CD4-positive, alpha-beta T cell treated with Interleukin-12 subunit alpha and Interleukin-12 subunit beta, for 1 hour (primary cell): ENCODE data around the gene PACS2.
A peak's percentile ranks its signal among the peaks of the same experiment; 100 is the strongest.
"Not testable (repeated sequence)": the region's sequence is repeated elsewhere in the genome, so short reads cannot be mapped to it uniquely, and the experiment has no call there.

Experiments
- DNase-seq: peaks from one replicate; pipeline ENCODE4 v3.0.0-alpha.2; 2020

Gene PACS2

DNA sequence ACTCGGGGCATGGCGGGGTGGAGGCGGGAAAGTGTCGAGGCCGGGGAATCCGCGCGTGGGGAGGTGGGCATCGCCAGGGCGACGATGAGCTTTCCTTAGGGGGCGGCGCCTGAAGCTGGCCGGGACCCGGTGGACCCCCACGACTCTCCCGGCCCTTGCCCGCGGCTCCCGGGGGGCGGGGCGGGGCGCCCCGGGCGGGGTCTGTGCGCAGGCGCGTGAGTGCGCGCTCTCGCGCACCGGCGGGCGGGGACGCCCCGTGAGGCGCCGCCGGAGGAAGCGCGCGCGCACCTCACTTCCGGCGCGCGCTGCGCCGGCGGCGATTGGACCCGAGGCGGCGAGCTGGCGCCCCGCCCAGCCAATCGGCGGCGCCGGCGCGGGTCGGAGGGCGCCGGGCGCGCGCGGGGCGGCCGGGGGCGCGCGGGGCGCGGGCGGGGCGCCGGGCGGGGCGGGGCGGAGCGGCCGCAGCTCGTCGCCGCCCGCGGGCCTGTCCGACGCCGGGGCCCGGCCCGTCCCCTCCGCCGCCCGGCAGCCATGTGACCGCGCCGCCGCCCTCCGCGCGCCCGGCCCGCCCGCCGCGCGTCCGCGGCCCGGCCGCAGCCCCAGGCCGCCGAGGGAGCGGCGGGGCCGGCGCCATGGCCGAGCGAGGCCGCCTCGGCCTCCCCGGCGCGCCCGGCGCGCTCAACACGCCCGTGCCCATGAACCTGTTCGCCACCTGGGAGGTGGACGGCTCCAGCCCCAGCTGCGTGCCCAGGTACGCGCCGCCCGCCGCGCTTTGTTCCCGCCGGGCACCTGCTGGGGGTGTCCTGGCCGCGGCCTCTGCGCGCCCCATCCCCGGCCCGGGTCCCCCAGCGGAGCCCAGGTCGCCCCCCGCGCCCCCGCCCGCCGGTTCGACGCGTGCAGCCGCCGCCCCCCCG is at the start of gene PACS2:
Gene PACS2, plus strand, starts transcription at position 462 of the 914 bp plus-strand sequence. Its CDS starts 171 bp downstream, at position 633.
- DNase-seq: peak; percentile 86

DNA sequence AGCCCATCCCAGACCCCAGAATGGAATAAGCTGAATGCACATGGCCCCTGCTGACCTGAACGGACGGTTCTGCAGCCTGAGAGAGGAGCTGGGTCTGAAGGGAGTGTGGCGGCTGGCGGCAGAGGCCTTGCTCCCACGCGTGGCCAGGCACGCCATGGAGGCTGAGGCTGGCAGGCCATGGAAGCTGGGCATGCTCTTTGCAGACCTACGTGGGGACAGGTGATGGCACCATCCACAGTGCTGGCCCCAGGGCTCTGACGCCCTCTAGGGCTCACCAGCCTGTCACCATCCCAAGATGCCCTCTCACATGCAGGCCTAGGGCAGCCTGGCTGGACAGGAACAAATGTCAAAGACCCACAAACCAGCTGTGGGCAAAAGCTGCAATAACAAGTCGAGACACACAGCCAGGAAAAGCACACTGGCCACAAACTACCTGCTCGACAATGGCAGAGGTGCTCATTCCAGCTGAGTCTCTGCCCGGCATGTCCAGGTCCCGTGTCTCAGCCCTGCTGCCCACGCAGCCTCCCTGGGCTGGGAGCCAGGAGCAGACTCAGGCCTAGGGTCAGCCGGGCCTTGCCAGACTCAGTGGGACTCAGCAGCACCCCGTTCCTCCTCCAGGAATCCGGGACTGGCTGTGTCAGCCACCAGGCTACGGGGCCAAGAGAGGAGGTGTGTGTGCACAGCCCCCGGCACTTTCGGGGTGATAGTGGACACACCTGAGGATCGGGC is 46.6 kb upstream of the PACS2 start:
- DNase-seq: no peak

DNA sequence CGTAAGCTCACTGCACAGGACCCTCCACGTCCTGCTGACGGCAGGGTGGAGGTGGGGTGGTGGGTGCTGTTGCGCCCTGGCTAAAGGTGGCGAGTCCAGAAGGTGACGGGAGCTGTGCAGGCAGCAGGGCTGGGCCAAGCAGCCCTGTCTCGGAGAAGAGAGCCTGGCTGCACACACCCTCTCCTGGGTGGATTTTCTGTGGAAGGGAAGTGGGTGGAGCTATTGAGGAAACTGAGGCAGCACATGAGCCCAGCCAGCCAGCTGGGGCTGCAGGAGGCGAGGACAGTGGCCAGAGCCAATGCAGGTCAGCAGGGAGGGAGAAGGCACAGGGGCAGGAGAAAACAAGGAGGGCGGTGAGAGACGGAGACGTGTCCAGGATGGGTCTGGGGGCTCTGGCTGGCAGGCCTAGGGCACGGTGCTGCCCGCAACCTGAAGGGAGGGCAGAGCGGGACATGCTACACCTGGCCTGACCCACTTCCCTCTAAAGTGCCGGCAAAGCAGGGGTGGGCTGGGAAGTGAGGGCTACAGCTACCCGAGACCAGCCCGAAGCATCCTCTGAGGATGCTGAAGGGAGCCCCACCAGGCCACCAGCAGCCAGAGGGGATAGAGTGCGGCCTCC is 45.7 kb upstream of the PACS2 start:
- no peak for DNase-seq

DNA sequence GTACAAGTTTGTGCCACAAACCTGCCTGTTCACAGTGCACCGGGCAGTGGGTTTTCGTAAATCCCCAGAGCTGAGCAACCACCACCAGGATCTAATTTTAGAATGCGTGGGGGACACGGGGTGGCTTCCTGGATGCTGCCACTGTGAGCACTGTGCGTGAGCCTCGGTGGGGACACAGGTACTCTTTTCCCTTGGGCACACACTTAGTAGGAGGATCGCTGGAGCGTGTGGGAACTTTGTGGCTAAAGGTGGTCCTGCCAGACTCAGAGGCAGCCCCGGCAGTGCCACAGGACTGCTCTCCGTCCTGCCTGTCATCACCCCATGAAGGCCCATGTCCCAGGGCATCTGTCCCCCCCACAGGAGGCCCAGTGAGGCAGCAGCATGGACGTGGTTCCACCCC is 45.1 kb upstream of the PACS2 start:
- DNase-seq: no peak

DNA sequence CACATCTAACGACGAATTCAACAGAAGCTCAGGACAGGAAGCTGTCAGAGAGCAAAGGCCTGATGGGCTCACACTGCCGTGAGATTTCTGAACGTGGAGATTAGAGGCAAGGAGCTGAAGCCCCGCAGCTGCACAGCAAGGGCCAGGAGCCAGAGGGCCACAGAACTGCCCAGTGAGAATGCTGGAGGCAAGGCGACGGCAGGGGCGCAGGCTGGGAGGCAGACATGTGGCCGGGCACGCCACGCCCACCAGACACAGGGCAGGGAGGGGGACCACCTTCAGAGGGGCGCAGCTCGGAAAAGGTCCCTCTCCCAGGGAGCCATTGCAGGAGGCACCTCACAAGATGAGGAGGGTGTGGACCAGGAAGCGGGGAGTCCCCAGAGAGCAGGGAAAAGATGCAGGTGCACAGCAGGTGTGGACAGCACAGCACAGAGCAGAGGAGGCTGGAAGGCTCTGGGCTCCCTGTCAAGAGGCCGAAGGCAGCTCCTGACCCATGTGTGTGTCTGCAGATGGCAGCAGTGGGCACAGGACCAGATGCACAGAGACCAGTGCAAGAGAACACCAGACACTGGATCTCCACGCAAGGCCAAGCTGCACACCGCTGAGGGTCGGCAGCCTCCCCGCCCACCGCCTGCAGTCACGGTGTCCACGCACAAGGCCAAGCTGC is 43.2 kb upstream of the PACS2 start:
- DNase-seq: no peak

DNA sequence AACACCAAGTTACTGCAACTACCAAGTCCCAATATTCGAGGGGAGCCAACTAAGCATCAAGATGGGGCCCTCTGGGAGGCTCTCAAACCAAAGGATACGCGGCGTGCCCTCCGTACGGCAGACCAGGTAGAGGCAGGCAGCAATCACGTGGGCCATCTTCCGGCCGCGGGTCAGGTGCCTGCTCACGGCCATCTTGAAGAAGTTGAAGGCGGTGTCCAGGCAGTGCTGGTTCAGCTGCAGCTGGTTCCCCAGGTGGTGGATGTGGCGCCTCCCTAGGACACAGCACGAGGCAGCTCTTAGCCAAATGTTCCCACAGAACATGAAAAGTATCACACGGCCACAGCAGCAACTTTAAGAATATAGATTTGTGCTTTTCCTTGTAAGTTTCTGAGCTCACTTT is 41.9 kb upstream of the PACS2 start:
- DNase-seq: no peak

DNA sequence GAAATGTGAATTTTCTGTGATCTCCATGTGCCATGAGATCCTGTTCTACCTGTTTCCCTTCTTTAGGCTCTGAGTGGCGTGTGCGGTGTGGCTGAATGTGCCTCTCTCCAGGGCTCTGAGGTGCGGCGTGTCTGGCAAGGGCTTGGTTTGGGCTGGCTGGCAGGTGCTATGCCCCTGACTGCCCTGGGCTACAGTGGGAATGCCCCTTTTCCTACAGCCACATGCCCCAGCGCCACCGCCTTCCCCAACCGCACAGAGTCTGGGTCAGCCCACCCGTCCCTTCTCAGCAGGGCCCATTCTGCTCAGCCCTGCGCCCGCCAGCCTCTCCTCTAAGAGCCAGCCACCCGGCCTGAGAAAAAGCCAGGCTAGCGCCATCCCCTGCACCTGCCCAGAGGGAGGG is 41.5 kb upstream of the PACS2 start:
- DNase-seq: no peak

DNA sequence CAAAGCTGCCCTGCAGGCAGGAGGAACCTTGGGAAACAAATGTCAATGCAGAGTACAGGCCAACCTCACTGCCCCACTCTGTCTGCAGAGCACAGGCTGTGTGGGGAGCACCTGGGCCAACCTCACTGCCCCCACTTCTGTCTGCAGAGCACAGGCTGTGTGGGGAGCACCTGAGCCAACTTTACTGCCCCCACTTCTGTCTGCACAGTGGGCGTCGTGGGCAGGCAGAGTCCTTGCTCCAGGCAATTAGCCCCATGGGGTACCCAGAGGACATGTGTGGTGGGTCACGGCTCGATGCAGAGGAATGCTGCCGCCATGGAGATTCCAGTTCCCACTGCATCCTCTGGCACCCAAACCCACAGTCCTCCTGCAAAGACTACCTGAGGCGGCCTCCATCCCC is 39.9 kb upstream of the PACS2 start:
- DNase-seq: no peak

DNA sequence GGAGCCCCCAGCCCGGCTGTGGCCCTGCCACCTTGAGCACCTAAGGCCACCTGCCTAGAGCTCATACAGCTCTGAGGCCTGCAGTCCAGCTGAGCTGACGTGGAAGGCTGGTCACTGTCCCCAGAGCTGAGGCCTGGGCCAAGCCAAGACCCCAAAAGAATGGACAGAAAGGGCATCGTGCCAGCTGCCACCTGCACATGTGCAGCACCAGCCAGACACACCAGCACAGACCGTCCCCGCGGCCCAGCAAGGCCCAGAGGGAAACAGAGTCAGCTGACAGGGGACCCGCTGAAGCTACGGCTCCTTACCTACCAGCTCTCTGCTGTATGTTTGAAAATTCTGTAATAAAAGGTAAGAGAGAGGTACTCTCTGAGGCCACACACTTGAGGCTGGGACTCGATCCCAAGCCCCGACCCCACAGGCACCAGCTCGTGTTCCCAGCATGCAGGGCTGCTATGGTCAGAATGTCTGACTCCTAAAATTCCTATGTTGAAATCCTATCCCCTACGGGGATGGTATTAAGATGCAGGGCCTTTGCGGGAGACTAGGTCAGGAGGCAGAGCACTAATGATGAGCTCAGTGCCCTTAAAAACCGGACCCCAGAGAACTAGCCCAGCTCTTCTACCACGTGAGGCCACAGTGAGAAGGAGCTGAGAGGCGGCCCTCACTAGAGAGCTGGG is 39.1 kb upstream of the PACS2 start:
- DNase-seq: no peak

DNA sequence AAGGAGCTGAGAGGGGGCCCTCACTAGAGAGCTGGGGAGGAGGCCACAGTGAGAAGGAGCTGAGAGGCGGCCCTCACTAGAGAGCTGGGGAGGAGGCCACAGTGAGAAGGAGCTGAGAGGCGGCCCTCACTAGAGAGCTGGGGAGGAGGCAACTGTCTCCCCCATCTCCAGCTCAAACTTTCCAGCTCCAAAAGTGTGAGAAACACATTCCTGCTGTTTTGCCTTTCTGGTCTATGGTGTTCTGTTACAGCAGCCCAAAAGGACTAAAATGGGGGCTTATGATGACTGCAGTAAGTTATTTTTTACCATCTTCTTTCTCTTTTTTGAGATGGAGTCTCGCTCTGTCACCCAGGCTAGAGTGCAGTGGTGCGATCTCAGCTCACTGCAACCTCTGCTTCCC is 37.1 kb upstream of the PACS2 start:
- DNase-seq: not testable (repeated sequence)

DNA sequence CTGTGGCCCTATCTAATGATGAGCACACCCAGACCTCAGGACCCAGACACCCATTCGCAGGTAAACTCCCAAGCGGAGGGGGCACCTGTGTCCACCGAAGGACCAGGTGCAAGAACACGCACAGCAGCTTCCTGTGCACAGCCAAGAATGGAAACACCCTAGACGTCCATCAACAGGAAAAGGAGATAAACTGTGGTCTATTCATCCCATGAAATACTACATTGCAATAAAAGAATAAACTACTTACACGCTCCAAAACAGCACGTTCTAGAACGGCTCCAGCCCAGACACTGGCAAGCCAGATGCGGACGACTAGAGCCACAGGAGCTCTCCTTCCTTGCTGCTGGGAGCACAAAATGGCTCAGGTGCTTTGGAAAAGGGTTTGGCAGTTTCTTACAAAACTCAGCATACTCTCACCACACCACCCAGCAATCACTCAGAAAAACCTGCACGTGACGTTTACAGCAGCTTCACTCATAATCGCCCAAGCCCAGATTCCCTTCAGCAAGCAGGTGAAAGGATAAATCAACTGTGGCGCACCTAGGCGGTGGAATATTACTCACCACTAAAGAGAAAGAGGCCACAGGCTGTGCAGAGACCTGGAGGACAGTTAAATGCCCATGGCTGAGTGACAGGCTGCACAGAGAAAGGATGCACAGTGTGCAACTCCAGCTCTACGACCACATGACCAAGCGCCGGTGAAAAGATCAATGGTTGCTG is 34.7 kb upstream of the PACS2 start:
- no peak for DNase-seq

DNA sequence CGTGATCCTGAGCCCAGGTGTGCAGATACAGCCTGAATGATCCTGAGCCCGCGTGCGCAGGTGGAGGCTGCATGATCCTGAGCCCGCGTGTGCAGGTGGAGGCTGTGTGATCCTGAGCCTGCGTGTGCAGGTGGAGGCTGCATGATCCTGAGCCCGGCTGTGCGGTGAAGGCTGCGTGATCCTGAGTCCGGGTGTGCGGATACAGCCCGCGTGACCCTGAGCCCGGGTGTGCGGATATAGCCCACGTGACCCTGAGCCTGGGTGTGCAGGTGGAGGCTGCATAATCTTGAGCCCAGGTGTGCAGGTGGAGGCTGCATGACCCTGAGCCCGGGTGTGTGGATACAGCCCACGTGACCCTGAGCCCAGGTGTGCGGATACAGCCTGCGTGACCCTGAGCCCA is 34.0 kb upstream of the PACS2 start:
- no peak for DNase-seq

DNA sequence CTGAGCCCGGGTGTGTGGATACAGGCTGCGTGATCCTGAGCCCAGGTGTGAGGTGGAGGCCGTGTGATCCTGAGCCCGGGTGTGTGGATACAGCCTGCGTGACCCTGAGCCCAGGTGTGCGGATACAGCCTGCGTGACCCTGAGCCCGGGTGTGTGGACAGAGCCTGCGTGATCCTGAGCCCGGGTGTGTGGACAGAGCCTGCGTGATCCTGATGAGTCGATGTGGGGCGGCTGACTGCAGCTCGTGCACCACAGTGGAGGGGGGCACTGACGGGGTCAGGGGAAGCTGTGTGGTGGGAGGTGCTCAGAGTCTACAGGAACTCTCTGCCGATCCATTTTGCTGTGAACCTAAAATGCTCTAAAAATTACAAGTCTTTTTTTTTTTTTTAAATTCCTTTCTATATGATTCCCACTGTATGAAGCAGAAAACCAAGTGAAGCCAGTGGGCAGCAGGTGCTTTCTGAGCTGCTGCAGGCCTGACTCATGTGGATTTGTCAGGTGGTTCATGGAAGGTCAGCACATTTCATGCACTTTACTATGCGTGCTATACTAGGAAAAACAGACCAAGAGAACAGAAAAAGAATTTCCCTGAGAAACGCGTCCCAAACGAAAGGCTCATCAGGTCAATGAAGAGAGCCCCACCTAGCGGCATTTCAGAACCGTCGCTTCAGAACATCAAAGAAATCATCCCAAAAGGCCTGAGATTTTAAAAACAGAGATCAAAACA is 33.0 kb upstream of the PACS2 start:
- DNase-seq: peak; percentile 47

DNA sequence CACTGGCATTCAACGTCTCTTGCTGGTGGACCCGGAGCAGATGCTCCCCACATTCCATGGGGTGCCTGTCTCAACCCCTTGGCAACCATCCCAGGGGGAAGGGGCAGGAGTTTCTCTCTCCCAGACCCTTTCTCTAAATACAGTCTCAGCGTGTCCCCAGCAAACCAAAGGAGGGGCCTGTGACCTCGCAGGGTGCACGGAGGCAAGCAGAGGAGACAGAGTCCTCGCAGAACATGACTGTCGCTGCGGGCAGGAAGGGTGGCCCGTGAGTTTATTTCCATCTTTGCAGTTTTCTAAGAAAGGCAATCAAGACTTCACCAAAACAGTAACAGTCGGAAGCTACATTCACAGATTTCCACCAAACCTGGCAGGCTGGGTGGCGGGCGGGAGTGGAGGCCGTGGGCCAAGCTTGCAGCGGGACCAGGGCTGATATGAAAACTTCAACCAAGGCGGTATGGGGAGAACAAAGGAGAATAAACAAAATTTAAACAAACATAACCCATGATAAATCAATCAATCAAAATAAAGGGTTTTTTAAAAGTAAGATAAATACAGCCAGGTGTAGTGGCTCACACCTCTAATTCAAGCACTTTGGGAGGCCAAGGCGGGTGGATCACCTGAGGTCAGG is 32.3 kb upstream of the PACS2 start:
- DNase-seq: no peak

DNA sequence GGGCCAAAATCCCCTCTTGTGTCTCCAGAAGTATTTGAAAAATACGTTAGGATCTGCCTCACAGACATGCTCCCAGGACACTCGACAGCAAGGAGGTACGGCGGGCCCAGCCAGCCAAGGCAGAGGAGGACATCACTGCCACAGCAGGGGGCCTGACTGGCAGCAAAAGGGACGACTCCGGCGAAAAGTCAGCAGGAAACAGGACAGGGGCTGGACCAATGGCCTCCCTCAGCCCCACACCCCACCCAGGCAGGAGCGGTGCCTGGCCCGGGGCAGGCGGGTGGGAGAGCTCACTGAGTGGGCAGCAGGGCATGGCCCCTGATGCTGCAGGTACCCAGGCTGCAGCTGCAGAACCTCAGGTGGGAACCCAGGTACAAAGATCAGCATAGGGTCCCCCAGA is 31.5 kb upstream of the PACS2 start:
- no peak for DNase-seq

DNA sequence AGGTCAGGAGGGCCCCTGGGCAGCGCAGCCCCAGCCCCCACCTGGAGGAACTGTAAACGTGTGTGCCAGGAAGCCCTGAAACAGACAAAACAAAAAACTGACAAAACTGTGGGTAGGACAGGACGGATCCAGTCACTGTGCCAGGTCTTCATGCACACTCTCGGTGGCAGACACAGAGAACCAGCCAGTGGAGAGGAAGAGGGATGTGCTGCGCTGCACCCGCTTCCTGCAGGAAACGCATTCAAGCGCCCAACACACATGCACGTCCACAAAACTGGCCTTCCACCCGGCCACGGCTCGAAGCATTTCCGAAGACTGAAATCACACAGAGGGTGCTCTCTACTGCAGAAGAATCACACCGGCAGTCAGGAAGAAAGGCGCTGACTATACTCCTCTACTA is 30.6 kb upstream of the PACS2 start:
- no peak for DNase-seq

DNA sequence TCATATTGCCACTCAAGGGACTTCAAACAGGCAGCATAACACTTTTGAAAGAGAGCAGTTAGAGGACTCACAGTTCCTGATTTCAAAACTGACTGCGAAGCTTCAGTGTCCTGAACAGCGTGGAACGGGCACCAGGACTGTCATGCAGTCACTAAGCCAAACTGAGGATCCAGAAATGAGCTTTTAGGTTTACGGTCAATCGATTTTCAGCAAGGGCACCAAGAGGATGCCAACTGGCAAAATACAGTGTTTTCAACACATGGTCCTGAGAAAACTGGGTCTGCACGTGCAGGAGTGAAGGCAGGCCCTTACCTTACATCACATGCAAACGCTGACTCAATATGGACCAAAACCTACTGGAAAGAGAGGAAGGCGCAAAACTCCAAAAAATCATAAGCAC is 29.4 kb upstream of the PACS2 start:
- no peak for DNase-seq

DNA sequence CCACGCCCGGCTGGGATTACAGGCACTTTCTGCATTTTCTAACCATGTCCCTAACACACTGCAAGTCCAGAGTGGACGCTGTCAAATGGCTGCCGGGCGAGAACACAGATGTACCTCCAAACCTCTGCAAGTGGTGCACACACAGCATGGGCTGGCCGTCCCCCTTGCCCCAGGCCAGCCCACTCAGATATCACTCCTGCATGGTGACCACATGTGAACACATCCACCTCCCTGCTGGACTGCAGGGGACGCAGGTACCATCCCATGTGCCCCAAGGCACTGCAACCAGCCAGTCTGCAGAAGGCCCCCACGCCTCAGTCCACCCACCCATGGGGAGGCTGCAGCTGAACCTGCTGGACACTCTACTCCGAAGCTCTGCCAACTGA is 27.8 kb upstream of the PACS2 start:
- DNase-seq: no peak

DNA sequence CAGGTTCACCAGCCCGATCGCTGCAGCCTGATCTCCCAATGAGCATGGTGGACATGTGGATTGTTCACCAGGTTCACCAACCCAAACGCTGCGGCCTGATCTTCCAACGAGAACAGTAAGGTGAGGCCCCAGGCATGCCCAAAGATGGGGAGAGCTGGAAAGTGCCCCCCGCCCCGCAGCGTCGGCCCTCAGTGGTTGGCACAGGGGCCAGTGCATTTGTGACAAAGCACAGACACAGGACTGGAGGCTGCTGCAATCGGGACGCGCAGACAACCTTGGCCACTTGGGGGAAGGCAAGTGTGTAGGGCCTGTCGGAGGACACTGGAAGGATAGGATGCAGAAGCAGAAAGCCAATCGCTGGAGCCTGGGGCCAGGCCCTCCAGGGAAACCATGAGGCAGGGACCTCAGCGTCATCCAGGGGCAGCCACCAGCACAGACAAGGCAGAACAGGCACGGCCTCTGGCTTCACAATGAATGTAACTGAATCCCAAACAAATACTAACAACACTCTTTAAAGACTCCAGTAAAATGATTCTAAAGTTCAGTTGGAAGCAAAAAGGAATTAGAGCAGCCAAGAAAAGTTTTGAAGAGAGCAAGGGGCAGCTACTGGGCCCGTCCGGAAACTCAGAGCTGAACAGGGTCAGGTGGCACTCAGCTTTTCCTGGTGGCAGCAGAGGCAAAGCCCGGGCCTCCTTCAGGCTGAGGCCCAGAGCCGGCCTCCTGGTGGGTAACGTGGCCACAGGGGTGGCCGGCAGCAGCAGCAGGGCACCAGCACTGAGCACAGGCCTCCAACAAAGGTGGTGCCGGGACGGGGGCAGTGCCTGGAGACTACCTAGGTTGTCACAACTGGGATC is 27.1 kb upstream of the PACS2 start:
- no peak for DNase-seq

DNA sequence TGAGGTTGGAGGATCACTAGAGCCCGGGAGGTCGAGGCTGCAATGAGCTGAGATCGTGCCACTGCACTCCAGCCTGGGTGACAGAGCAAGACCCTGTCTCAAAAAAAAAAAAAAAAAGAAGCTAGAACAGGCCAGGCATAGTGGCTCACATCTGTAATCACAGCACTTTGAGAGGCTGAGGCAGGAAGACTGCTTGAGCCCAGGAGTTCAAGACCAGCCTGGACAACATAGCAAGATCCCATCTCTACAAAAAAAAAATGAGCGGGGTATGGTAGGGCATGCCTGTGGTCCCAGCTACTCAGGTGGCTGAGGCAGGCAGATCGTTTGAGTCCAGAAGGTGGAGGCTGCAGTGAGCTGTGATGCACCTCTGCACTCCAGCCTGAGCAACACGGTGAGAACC is 25.6 kb upstream of the PACS2 start:
- DNase-seq: not testable (repeated sequence)
